NCI-H2196 treated with DMSO at 0.1 percent for 48 hours (cell line): ENCODE results near the gene PIBF1.
"Not testable (repeated sequence)": the region's sequence is repeated elsewhere in the genome, so short reads cannot be mapped to it uniquely, and the experiment has no call there.

Source experiments
- DNase-seq: peaks from one replicate; lab custom pipeline; 2025; ENCODE audit not compliant: unreplicated experiment; lab: John Stamatoyannopoulos, UW

The PIBF1 gene

GRCh38 chr13:73000027-73000674 is 218.2 kb downstream of the PIBF1 start:
- DNase-seq, result no peak

DNA sequence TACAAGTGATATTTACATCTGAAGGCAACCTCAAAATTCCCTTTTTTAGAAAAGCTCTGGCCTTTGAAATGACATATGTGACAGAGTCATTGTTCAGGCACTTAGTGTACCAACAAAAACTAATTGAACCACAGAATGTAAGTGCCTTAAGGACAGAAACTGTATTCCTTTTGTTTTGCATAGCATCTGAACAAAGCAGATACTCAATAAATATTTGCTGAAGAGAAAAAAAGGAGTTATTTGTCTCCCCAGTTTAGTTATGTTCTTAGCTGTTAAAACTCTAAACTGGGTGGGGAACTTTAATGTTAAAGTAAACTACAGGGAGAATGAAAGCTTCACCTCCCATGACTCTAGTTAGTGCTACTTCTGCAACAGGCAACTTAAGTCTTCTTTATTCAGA is 220.0 kb downstream of the PIBF1 start:
- DNase-seq, result no peak

GRCh38 chr13:73011751-73012150 is 229.8 kb downstream of the PIBF1 start:
- DNase-seq, result no peak

- DNase-seq, result no peak
Observed at GRCh38 chr13:73015805-73016204, 233.9 kb downstream of the PIBF1 start.

- DNase-seq, result no peak
Observed at GRCh38 chr13:73018336-73018735, 236.4 kb downstream of the PIBF1 start.

GRCh38 chr13:73025217-73026012 is 243.5 kb downstream of the PIBF1 start:
- no peak for DNase-seq

GRCh38 chr13:73034901-73035300 is 253.0 kb downstream of the PIBF1 start:
- no peak for DNase-seq

DNA sequence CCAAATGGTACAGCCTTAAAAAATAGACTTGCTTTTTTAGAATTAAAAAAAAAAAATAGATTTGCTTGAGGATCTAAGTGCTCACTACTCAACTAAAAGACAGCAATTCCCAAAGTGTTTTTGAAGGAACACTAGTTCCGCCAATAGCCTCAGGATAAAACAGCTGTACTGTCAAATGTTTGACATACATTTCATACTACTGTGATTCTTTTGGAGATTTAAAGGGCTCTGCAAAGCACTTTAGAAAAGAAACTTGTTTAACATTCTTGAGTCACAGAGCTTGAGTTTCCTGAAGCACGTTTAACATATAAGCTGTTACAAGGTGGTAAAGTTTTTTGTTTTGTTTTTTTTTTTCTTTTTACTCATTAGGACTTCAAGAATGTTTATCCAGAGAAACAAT is 253.7 kb downstream of the PIBF1 start:
- no peak for DNase-seq

GRCh38 chr13:73036566-73036965 is 254.6 kb downstream of the PIBF1 start:
- DNase-seq, result no peak

DNA sequence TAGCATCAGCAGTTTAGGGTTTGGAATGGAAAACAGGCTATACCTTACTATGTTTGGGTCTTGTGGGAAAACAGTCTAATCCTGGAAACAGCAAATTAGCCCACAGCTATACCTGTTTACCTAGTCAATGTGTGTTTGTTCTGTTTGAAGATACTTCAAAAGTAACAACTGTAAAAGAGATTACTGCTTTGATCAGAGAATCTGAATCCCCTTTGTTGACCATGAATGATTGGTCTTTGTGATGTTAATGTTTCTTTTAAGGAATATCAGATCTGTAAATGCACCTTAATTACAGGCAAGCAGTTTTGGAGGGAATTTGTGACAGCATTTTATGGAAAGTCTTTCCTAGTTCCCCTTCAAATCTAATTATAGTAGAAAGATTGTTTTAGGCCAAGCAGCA is 256.1 kb downstream of the PIBF1 start:
- DNase-seq, result no peak

GRCh38 chr13:73039201-73040108 is 257.5 kb downstream of the PIBF1 start:
- no peak for DNase-seq

GRCh38 chr13:73040484-73040883 is 258.6 kb downstream of the PIBF1 start:
- no peak for DNase-seq

- no peak for DNase-seq
Observed at GRCh38 chr13:73040968-73041596, 259.1 kb downstream of the PIBF1 start.

DNA sequence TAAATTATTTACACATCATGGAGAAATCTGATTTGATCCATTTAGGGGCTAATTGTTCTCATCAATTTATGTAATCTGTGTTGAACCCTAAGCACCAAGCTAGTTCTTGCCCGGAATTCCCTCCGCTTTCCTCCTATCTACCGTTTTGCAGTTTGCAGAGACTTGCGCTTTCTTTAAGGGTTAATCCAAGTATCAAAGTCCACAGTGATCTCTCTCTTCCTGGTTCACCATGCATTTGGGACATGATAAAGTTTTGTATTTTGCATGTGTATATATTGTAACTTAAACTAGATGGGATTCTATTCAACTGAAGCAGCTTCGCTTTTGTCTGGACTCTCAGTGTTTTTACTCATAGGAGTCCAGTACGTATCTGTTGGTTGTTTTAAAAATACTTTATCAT is 263.1 kb downstream of the PIBF1 start:
- no peak for DNase-seq

DNA sequence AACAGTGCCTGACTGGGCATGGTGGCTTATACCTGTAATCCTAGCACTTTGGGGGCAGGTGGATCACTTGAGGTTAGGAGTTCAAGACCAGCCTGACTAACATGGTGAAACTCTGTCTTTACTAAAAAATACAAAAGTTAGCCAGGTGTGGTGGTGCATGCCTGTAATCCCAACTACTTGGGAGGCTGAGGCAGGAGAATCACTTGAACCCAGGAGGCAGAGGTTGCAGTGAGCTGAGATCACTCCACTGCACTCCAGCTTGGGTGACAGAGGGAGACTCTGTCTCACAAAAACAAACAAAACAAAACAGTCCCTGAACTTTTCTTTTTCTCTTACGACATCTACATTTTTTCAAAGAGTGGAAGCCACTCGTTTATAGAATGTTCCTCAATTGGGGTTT is 266.7 kb downstream of the PIBF1 start:
- not testable (repeated sequence) for DNase-seq

- DNase-seq, result no peak
Observed at GRCh38 chr13:73054712-73055111, 272.8 kb downstream of the PIBF1 start.

GRCh38 chr13:73055813-73056564 is 274.1 kb downstream of the PIBF1 start:
- DNase-seq, result no peak

DNA sequence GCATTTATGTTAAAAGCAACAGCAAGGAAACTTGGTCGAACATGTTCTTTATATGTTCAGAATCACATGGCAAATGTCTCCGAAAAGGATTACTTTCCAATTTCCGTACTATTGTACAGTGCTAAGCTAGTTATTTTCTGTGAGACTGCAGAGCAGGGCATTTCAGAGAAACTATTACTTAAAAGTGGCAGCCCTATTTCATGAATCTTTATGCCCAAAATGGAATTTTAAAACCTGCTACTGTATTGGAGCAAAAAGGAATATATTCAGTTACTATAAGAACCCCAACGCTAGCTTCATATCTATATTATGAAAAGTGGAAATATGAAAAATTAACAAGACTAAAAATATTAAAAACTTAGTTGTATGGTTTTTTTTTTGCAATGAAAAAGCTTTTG is 274.6 kb downstream of the PIBF1 start:
- DNase-seq, result no peak

GRCh38 chr13:73057284-73058063 is 275.5 kb downstream of the PIBF1 start:
- DNase-seq, result no peak

- DNase-seq, result no peak
Observed at GRCh38 chr13:73058064-73058313, 276.1 kb downstream of the PIBF1 start.
